ENCODE data around the gene C11orf91. TPM values are rescaled to one million over a fixed set of nuclear protein-coding genes. Genes with fewer than 3 reads are reported as not detected.
A peak's percentile ranks its signal among the peaks of the same experiment; 100 is the strongest.
"Not testable (repeated sequence)": the region's sequence is repeated elsewhere in the genome, so short reads cannot be mapped to it uniquely, and the experiment has no call there.

Gene C11orf91
- under 1 TPM in 1 of 2 experiments, not detected in 1; 0.28 TPM for total RNA-seq

- Mint-ChIP-seq H3K27me3 (peaks cover 11% of the 10 kb centered on the region), H3K9me3 (no peaks in the 10 kb centered on the region), H3K4me3 (peak within 1 kb of the TSS; percentile 84), H3K27ac (peak within 1 kb of the TSS; percentile 68), H3K36me3 (no peaks in the 10 kb centered on the region), H3K4me1 (peaks cover 16% of the 10 kb centered on the region)
- peak; percentile 96 for DNase-seq
Observed at GRCh38 chr11:33700502-33701271, at the start of gene C11orf91. Gene C11orf91 (minus strand): TSS chr11:33700826. CDS start chr11:33700740, 86 bp downstream.

- Mint-ChIP-seq H3K36me3 (no peaks in the 10 kb centered on the region), H3K4me1 (no peaks in the 10 kb centered on the region), H3K9me3 (no peaks in the 10 kb centered on the region), H3K27ac (no peak overlapping the region), H3K4me3 (no peak overlapping the region), H3K27me3 (no peaks in the 10 kb centered on the region)
- DNase-seq = no peak
Observed at GRCh38 chr11:33747979-33748378, 47.4 kb upstream of the C11orf91 start.

- no peaks in the 10 kb centered on the region for H3K36me3 Mint-ChIP-seq
- no peaks in the 10 kb centered on the region for H3K27me3 Mint-ChIP-seq
- no peaks in the 10 kb centered on the region for H3K4me1 Mint-ChIP-seq
- no peak overlapping the region for H3K4me3 Mint-ChIP-seq
- no peak for DNase-seq
- no peak overlapping the region for H3K27ac Mint-ChIP-seq
- H3K9me3 Mint-ChIP-seq = no peaks in the 10 kb centered on the region
Observed at GRCh38 chr11:33743291-33743690, 42.7 kb upstream of the C11orf91 start.

GRCh38 chr11:33742249-33742851 is 41.7 kb upstream of the C11orf91 start:
- Mint-ChIP-seq H3K36me3 (no peaks in the 10 kb centered on the region), H3K27me3 (no peaks in the 10 kb centered on the region), H3K9me3 (no peaks in the 10 kb centered on the region), H3K27ac (no peak overlapping the region), H3K4me3 (no peak overlapping the region), H3K4me1 (peaks cover 2% of the 10 kb centered on the region)
- no peak for DNase-seq

GRCh38 chr11:33741806-33742205 is 41.2 kb upstream of the C11orf91 start:
- no peaks in the 10 kb centered on the region for H3K36me3 Mint-ChIP-seq
- peaks cover 7% of the 10 kb centered on the region for H3K4me1 Mint-ChIP-seq
- no peaks in the 10 kb centered on the region for H3K27me3 Mint-ChIP-seq
- no peaks in the 10 kb centered on the region for H3K9me3 Mint-ChIP-seq
- H3K27ac Mint-ChIP-seq = no peak overlapping the region
- H3K4me3 Mint-ChIP-seq = no peak overlapping the region
- no peak for DNase-seq

- Mint-ChIP-seq H3K4me3 (no peak overlapping the region), H3K36me3 (peaks cover 17% of the 10 kb centered on the region), H3K9me3 (no peaks in the 10 kb centered on the region), H3K27me3 (no peaks in the 10 kb centered on the region), H3K4me1 (peaks cover 31% of the 10 kb centered on the region), H3K27ac (no peak overlapping the region)
- no peak for DNase-seq
Observed at GRCh38 chr11:33737362-33737821, 36.8 kb upstream of the C11orf91 start.

- Mint-ChIP-seq H3K4me1 (peaks cover 39% of the 10 kb centered on the region), H3K9me3 (no peaks in the 10 kb centered on the region), H3K4me3 (peak within 1 kb of the TSS; percentile 82), H3K27ac (peak within 1 kb of the TSS; percentile 85), H3K27me3 (no peaks in the 10 kb centered on the region), H3K36me3 (peaks cover 21% of the 10 kb centered on the region)
- peak; percentile 91 for DNase-seq
Observed at GRCh38 chr11:33736148-33736812, 35.7 kb upstream of the C11orf91 start, which contains the start of gene CD59. Gene CD59 (minus strand): TSS chr11:33736423. CDS start chr11:33722445, 13,978 bp downstream.

GRCh38 chr11:33735271-33736147 is 34.9 kb upstream of the C11orf91 start:
- Mint-ChIP-seq H3K4me3 (peak overlapping the region; percentile 82), H3K36me3 (peaks cover 23% of the 10 kb centered on the region), H3K27me3 (no peaks in the 10 kb centered on the region), H3K4me1 (peaks cover 39% of the 10 kb centered on the region), H3K27ac (peak overlapping the region; percentile 85), H3K9me3 (no peaks in the 10 kb centered on the region)
- peak; percentile 62 for DNase-seq

- Mint-ChIP-seq H3K27ac (peak overlapping the region; percentile 85), H3K9me3 (no peaks in the 10 kb centered on the region), H3K27me3 (no peaks in the 10 kb centered on the region), H3K4me3 (peak overlapping the region; percentile 82), H3K36me3 (peaks cover 23% of the 10 kb centered on the region), H3K4me1 (peaks cover 39% of the 10 kb centered on the region)
- DNase-seq = no peak
Observed at GRCh38 chr11:33734441-33735270, 34.0 kb upstream of the C11orf91 start.

- Mint-ChIP-seq H3K27me3 (no peaks in the 10 kb centered on the region), H3K27ac (no peak overlapping the region), H3K4me3 (peak overlapping the region; percentile 0), H3K36me3 (peaks cover 26% of the 10 kb centered on the region), H3K9me3 (no peaks in the 10 kb centered on the region), H3K4me1 (peaks cover 39% of the 10 kb centered on the region)
- DNase-seq = no peak
Observed at GRCh38 chr11:33733980-33734379, 33.4 kb upstream of the C11orf91 start.

- H3K4me1 Mint-ChIP-seq = peaks cover 35% of the 10 kb centered on the region
- H3K4me3 Mint-ChIP-seq = peak overlapping the region; percentile 27
- DNase-seq = peak; percentile 34
- H3K27ac Mint-ChIP-seq = peak overlapping the region; percentile 80
- H3K9me3 Mint-ChIP-seq = no peaks in the 10 kb centered on the region
- peaks cover 4% of the 10 kb centered on the region for H3K27me3 Mint-ChIP-seq
- peaks cover 33% of the 10 kb centered on the region for H3K36me3 Mint-ChIP-seq
Observed at GRCh38 chr11:33731723-33732531, 31.3 kb upstream of the C11orf91 start.

GRCh38 chr11:33730716-33731115 is 30.1 kb upstream of the C11orf91 start:
- H3K4me1 Mint-ChIP-seq = peaks cover 36% of the 10 kb centered on the region
- H3K4me3 Mint-ChIP-seq = no peak overlapping the region
- no peak for DNase-seq
- no peak overlapping the region for H3K27ac Mint-ChIP-seq
- peaks cover 4% of the 10 kb centered on the region for H3K27me3 Mint-ChIP-seq
- peaks cover 33% of the 10 kb centered on the region for H3K36me3 Mint-ChIP-seq
- H3K9me3 Mint-ChIP-seq = no peaks in the 10 kb centered on the region

GRCh38 chr11:33729072-33729664 is 28.5 kb upstream of the C11orf91 start:
- Mint-ChIP-seq H3K4me1 (peaks cover 30% of the 10 kb centered on the region), H3K36me3 (peaks cover 32% of the 10 kb centered on the region)
- H3K9me3 Mint-ChIP-seq, H3K4me3 Mint-ChIP-seq, DNase-seq, H3K27ac Mint-ChIP-seq, H3K27me3 Mint-ChIP-seq: not testable (repeated sequence)

Measured in activated naive CD8-positive, alpha-beta T cell treated with anti-CD3 and anti-CD28 coated beads for 36 hours (primary cell).